T-helper 1 cell treated with Interleukin-12 subunit alpha and Interleukin-12 subunit beta and Interleukin-4 antibody, amounts not matched to agents 30 μg/mL and 1 μg/mL, for 36 hours (primary cell): ENCODE results near the gene PLCL1.

Experiments
- H3K27ac Mint-ChIP-seq: one replicate; pipeline ENCODE4 v1.8.0; 2021; ENCODE audit warnings: mild to moderate bottlenecking, mixed read lengths
- H3K27me3 Mint-ChIP-seq: one replicate; pipeline ENCODE4 v1.8.0; 2021; ENCODE audit warnings: low read depth, mixed read lengths
- H3K36me3 Mint-ChIP-seq: one replicate; pipeline ENCODE4 v1.8.0; 2021; ENCODE audit warnings: low read depth, mixed read lengths
- H3K4me1 Mint-ChIP-seq: one replicate; pipeline ENCODE4 v1.8.0; 2021; ENCODE audit warnings: low read depth, mixed read lengths
- H3K4me3 Mint-ChIP-seq: one replicate; pipeline ENCODE4 v1.8.0; 2021; ENCODE audit warnings: mild to moderate bottlenecking, moderate library complexity, mixed read lengths
- H3K9me3 Mint-ChIP-seq: one replicate; pipeline ENCODE4 v1.8.0; 2021; ENCODE audit warnings: mixed read lengths

PLCL1 gene

DNA sequence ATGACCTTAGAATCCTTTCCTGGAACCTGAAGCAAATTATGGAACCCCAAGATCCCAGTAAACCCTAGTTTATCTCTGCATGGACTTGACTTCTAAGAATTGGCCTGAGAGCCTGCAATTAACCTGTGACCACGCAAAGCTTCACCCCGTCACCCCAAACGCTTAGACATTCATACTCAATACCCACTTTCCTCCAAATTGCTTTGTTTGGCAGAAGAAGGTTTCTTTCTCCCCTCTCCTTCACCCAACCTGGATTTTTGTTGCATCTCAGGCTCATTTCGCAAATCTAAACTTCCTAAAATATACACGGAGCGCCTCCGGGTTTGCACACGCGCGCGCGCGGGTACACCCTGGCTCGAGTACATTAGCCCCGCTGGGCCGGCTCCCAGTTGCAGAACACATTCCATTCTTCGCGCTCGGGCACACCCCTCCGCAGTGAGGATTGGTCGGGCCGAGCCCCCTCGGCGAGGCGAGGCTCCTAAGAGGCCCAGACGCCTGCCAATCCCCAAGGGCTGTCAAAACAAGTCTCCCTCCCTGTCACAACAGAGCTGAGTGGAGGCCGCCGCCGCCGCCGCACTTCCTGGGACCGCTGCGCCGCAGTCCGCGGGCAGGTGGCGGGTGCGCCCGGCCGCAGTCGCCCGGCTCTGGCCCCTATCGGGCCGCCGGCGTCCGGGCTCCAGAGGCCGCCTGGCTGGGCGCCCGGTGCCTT, at the start of gene PLCL1:
PLCL1 (plus strand) TSS at position 545 of the 709 bp plus-strand sequence.
- H3K27ac Mint-ChIP-seq = peak within 1 kb of the TSS; percentile 64

DNA sequence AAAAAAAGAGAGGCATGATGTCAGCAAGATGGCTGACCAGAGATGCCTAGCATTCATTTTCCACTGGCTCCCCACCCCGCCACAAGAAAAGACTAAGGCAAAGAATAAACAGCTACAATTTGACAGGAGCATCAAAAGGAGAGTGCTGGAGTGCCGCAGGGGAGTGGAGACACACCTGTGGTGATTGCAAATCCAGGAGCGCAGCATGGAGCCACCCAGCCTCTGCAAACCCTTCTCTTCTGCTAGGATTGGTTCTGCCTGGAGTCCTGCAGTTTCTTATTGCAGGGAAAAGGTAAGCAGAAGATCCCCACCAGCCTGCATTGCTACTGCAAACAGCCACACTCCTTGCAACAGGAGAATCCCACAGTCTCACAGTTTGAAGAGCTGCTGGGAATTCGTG, 45.4 kb upstream of the PLCL1 start:
- Mint-ChIP-seq H3K27ac (no peak overlapping the region), H3K9me3 (peaks cover 13% of the 10 kb centered on the region), H3K4me3 (no peak overlapping the region), H3K27me3 (peaks cover 25% of the 10 kb centered on the region), H3K4me1 (no peaks in the 10 kb centered on the region), H3K36me3 (no peaks in the 10 kb centered on the region)

More for the DNA sequence above, at the start of gene PLCL1:
- Mint-ChIP-seq H3K4me3 (peak within 1 kb of the TSS; percentile 92), H3K4me1 (peaks cover 29% of the 10 kb centered on the region), H3K36me3 (no peaks in the 10 kb centered on the region), H3K27me3 (peaks cover 39% of the 10 kb centered on the region), H3K9me3 (no peaks in the 10 kb centered on the region)

DNA sequence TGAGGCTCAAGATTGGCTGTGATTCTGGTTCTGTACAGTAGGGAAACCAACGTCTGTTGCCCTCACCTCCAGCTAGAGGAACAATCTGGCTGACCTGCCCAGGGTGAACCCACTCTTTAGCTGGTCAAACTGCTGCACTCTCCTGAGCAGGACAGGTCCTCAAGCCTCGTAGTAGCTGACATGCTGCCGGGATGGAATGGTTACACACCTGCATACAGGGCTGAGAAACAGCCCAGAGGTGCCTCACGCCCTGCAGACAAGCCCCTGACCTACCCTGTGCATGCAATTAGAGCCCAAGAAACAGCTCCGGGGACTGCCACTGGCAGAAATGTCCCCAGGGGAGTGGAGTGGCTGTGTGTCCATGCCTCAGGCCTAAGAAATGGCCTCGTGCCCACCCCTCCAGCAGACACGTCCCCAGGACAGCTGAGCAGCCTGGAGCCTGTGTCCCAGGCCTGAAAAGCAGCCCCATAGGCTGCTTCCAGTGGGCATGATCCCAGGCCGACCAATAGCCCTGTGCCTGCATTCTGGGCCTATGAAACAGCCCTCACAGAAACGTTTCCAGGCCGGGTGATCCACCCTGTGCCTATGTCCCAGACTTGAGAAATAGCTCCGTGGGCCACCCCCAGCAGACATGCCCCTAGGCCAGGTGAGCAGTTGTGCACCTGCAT, 44.6 kb upstream of the PLCL1 start:
- H3K27ac Mint-ChIP-seq = no peak overlapping the region
- no peaks in the 10 kb centered on the region for H3K36me3 Mint-ChIP-seq
- H3K4me1 Mint-ChIP-seq = no peaks in the 10 kb centered on the region
- peaks cover 32% of the 10 kb centered on the region for H3K27me3 Mint-ChIP-seq
- H3K9me3 Mint-ChIP-seq = peaks cover 13% of the 10 kb centered on the region
- no peak overlapping the region for H3K4me3 Mint-ChIP-seq

DNA sequence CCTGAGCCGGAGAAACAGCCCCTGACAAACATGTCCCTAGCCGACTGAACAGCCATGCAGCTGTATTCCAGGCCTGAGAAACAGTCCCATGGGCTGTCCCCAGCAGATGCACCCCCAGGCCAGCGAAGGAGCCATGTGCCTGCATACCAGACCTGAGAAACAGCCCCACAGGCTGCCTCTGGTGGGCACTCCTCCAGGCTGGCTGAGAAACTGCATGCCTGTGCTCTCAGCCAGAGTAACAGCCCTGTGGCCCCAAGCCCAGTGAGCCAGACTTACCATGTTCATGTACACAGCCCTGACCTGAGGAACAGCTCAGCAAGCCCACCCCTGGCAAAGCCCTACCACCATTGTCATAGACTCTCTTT, 44.1 kb upstream of the PLCL1 start:
- H3K36me3 Mint-ChIP-seq = no peaks in the 10 kb centered on the region
- H3K27me3 Mint-ChIP-seq = peaks cover 36% of the 10 kb centered on the region
- H3K27ac Mint-ChIP-seq = no peak overlapping the region
- no peak overlapping the region for H3K4me3 Mint-ChIP-seq
- peaks cover 13% of the 10 kb centered on the region for H3K9me3 Mint-ChIP-seq
- H3K4me1 Mint-ChIP-seq = no peaks in the 10 kb centered on the region

DNA sequence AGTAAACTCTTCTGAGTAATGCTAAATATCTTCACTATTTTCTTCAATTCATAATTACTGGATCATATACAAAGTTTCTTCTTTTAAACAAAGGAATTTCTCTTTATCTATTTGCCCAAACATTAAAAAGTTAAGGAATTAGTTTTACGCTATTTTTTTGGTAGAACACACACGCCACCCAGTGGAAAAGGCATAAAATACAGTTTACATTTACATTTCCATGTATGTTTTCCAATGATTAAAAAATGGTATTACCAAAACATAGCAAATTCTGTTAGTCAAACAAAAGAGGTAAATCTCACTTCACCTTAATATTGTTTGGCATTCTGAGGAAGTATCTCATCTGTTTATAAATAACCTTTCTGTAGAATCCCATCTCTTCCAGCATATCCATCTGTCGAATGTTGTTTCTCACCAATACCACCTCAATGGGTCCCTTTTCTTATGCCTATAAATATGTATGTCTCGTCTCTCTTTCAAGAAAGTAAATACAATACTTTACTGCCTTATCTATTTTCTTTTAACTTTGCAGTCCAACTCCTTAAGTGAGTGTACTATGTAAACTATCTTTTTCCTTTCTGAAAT, 26.5 kb upstream of the PLCL1 start:
- Mint-ChIP-seq H3K36me3 (no peaks in the 10 kb centered on the region), H3K27me3 (peaks cover 23% of the 10 kb centered on the region), H3K4me3 (no peak overlapping the region), H3K4me1 (peaks cover 3% of the 10 kb centered on the region), H3K27ac (no peak overlapping the region), H3K9me3 (no peaks in the 10 kb centered on the region)

DNA sequence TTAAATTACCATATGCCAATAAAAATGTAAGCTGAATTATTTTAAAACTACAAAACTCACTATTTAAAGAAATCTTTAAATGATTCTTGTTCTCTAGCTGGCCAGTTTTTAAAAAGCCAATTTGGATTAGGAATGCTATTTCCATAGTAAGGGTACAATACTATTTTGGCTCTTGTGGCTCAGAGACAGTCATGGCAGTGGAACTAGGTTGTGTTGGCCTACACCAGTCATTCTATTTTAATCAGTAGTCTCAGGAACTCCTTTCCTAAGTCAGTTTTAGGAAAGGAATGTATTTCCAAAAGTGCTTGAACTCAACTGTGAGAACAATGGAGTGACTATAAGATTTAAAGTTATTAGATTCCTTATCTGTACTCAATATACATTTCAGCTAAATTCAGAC, 25.1 kb upstream of the PLCL1 start:
- H3K4me3 Mint-ChIP-seq = no peak overlapping the region
- peaks cover 3% of the 10 kb centered on the region for H3K4me1 Mint-ChIP-seq
- peaks cover 19% of the 10 kb centered on the region for H3K27me3 Mint-ChIP-seq
- no peaks in the 10 kb centered on the region for H3K9me3 Mint-ChIP-seq
- H3K27ac Mint-ChIP-seq = no peak overlapping the region
- no peaks in the 10 kb centered on the region for H3K36me3 Mint-ChIP-seq

DNA sequence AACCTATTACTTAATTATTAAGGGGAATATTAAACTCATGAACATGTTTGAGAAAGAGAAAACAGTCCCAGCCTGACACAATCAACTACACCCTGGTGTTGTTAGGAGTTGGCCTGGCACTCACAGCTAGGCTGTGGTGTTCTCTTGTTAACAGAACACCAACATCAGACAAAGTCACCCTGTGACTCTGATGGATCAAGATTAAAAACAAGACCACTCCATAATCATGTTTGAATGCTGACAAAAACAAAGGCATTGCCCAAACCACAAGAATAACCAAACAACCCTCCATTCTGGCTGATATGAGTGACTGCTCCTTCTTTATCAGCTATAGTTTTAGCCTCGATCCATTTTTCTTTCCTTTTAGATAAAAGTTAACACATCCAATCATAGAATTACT, 22.3 kb upstream of the PLCL1 start:
- H3K4me1 Mint-ChIP-seq = peaks cover 4% of the 10 kb centered on the region
- H3K36me3 Mint-ChIP-seq = no peaks in the 10 kb centered on the region
- H3K4me3 Mint-ChIP-seq = no peak overlapping the region
- H3K27me3 Mint-ChIP-seq = peaks cover 14% of the 10 kb centered on the region
- H3K9me3 Mint-ChIP-seq = no peaks in the 10 kb centered on the region
- no peak overlapping the region for H3K27ac Mint-ChIP-seq

DNA sequence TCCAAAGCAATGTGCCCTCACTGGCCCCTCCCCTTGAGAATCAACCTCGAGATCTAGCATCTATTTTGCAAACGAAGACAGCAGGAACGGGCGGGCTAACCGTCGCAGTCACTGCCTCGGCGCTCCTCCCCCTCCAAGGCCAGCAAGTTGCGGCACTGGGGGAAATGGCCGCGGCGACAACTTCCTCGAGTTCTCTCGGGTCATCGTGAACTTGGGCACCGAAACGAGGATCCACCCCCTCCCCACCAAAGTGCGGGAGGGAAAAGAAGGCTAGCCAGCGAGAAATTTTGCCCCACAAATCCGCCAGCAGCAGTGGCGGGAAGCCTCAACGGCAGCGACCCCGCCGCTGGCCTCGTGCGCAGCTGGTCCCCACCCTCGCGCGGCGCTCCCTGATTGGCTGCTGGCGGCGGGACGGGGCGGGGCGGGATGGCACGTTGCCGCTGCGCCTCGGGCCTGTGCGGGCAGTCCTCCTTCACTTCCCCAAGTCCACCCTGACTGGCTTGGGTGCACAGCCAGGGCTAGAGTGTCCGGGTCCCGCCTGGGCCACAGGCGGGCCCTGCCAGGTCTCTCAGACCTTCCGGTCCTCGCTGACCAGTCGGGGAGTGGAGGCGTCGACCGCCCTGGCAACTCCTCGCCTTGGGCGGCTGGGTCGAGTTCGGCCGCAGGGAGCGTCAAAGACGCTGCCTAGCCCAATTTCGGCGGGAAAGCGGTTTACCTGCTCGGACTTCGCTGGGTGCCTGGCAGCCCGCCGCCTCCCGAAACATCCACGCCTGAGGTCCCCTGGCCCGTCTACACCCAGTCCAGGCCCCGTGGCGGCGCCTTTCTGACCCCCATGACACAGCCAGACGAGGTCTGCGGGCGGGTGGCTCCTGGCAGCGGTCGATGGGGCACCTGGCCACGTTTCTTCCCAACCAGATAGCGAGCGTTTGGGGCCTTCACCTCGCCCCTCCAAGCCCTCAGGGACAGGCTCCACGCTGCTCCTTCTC, 19.1 kb upstream of the PLCL1 start, which contains the start of gene BOLL:
BOLL (minus strand) TSS at position 364 of the 986 bp plus-strand sequence. CDS start 3,469 bp downstream, outside the sequence.
- Mint-ChIP-seq H3K4me3 (peak within 1 kb of the TSS; percentile 79), H3K4me1 (peaks cover 4% of the 10 kb centered on the region), H3K27me3 (peaks cover 29% of the 10 kb centered on the region), H3K9me3 (no peaks in the 10 kb centered on the region), H3K36me3 (no peaks in the 10 kb centered on the region), H3K27ac (no peak within 1 kb of the TSS)

DNA sequence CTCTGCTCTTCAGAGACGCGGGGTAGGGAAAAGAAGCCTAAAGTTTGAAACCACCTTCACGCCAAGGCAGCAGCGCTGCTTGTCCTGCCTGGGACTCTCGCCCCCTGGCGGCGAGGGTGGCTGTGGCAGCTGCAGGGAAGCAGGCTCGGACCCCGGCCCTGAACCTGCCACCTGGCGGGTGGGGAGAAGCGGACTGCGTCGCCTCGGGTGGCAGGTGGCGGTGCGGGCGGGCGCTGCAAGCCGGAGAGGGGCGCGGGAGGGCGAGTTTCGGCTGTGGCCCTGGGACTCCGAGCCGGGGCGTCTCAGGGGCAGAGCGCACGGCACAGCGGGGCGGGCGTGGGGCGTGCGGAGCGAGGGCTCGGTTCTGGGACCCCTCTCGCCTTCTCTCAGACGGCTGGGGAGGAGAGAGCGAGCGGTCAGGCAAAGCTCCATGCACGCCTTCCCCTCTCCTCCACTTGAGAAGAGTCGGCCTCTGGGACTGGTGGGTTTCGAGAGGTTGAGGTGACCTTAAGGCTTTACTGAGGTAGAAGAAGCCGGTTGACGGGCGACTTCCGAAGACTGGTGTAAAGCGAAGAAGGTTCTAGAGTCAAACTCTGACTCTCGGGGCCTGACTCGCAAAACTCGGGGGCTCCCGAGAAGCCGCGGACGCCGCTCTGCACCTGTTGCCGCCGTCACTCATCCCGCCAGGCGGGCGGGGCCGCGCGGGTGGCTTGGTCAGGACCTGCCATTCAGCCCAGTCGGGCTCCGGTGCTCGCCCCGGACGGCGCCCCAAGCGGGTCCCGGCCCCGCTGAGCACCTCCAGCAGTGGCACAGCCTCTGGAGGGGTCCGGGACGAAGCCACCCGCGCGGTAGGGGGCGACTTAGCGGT, 18.1 kb upstream of the PLCL1 start:
- Mint-ChIP-seq H3K27ac (no peak overlapping the region), H3K9me3 (no peaks in the 10 kb centered on the region), H3K4me3 (peak overlapping the region; percentile 79), H3K27me3 (peaks cover 31% of the 10 kb centered on the region), H3K36me3 (no peaks in the 10 kb centered on the region), H3K4me1 (peaks cover 4% of the 10 kb centered on the region)

DNA sequence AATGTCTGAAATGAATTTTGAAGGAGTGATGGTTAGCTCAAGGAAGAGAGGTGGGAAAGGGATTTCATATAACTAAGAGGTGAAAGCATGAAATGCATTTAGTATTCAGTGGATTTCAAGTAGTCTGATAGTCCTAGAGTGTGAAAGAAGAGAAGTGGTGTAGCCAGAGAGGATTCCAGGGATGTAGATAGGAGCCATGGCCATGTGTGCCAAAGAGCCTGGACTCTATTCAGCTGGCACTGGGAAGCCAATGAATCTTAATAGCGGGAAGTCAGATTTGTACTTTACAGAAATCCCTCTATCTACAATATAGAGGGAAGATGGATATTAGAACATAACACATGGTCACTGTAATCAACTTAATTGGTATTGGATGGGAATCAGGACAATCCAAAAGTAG, 10.9 kb upstream of the PLCL1 start:
- Mint-ChIP-seq H3K27me3 (peaks cover 25% of the 10 kb centered on the region), H3K4me1 (no peaks in the 10 kb centered on the region), H3K27ac (no peak overlapping the region), H3K4me3 (no peak overlapping the region), H3K36me3 (no peaks in the 10 kb centered on the region), H3K9me3 (no peaks in the 10 kb centered on the region)

DNA sequence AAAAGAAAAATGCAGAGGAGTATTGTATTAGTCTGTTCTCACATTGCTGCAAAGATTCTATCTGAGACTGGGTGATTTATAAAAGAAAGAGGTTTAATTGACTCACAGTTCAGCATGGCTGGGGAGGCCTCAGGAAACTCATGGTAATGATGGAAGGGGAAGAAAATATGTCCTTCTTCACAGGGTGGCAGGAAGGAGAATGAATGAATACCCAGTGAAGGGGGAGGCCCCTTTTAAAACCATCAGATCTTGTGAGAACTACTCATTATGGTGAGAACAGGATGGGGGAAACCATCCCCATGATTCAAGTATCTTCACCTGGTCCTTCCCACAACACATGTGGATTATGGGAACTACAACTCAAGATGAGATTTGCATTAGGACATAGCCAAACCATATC, 9.1 kb upstream of the PLCL1 start:
- Mint-ChIP-seq H3K27me3 (peaks cover 20% of the 10 kb centered on the region), H3K4me1 (no peaks in the 10 kb centered on the region), H3K36me3 (no peaks in the 10 kb centered on the region), H3K4me3 (no peak overlapping the region), H3K9me3 (no peaks in the 10 kb centered on the region), H3K27ac (no peak overlapping the region)

DNA sequence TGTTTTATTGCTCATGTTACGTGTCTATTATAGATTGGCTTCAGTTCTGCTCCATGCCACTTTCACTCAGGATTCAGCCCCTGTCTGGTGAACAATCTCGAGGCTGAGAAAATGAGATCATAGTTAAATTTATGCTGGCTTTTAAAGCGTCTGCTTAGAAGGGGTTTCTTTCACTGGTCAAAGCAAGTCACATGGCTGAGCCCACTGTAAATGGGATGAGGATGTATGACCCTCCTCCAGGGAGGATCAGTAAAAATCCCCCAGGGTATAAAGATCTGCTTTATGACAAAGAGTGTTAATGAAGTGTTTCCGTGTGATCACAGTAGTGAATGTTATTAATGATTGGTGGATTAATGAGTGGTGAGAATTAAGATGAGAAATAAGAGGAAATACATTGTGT, 6.2 kb upstream of the PLCL1 start:
- peaks cover 4% of the 10 kb centered on the region for H3K4me1 Mint-ChIP-seq
- no peak overlapping the region for H3K27ac Mint-ChIP-seq
- no peaks in the 10 kb centered on the region for H3K9me3 Mint-ChIP-seq
- H3K27me3 Mint-ChIP-seq = peaks cover 25% of the 10 kb centered on the region
- H3K36me3 Mint-ChIP-seq = no peaks in the 10 kb centered on the region
- no peak overlapping the region for H3K4me3 Mint-ChIP-seq

DNA sequence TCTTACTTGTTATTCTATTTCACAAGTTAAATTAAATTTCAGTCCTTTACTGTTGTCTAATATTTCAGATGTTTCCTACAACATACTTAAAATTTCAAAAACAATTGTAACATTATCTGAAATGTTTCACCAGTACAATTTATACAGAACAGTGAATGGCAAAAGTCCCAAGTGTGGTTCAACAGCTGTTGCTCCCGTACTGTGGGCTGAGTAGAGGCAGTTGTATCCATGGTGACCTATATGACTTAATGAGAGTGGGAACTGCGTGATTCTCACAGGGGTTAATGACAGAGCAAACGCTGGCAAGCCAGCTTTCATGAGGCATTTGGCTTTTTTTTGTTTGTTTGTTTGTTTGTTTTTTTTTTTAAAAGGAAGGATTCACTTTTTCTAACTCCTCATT, 5.3 kb upstream of the PLCL1 start:
- Mint-ChIP-seq H3K36me3 (no peaks in the 10 kb centered on the region), H3K4me1 (peaks cover 8% of the 10 kb centered on the region), H3K9me3 (no peaks in the 10 kb centered on the region), H3K4me3 (no peak overlapping the region), H3K27ac (no peak overlapping the region), H3K27me3 (peaks cover 22% of the 10 kb centered on the region)
